ENCODE data around the gene ARHGAP26. TPM values are rescaled to one million over a fixed set of nuclear protein-coding genes. Genes with fewer than 3 reads are reported as not detected.

The ARHGAP26 gene
- total and polyA plus RNA-seq, 2 of the 4 experiments (the other 2 are of a cell fraction): 0.54 to 0.56 TPM

- Histone ChIP-seq H3K4me1 (ENCODE audit: control insufficient read depth, insufficient read depth, low read length) (no peaks in the 10 kb centered on the region), H2BK5ac (ENCODE audit: low read depth, low read length, poor library complexity, severe bottlenecking) (no peak overlapping the region), H2BK20ac (ENCODE audit: low read depth, low read length) (no peak overlapping the region), H3K9ac (ENCODE audit: low read depth, low read length) (no peak overlapping the region), H2BK120ac (ENCODE audit: low read depth, low read length) (no peak overlapping the region), H3K36me3 (ENCODE audit: control insufficient read depth, insufficient read depth, low read length) (no peaks in the 10 kb centered on the region), H3K9me3 (ENCODE audit: control insufficient read depth, insufficient read depth, low read length) (no peaks in the 10 kb centered on the region), H2AK9ac (replicated peaks; ENCODE audit: low read depth, low read length, poor library complexity) (no peak overlapping the region), H3K23ac (ENCODE audit: low read depth, low read length) (no peak overlapping the region), H3K4ac (ENCODE audit: low read depth, low read length) (no peak overlapping the region), H3K9me1 (ENCODE audit: insufficient read depth, low read length) (no peaks in the 10 kb centered on the region; the same call in 1 of the 2 replicates), H3K27me3 (ENCODE audit: control insufficient read depth, insufficient read depth, low read length) (no peaks in the 10 kb centered on the region), H4K5ac (ENCODE audit: low read depth, low read length) (no peak overlapping the region), H3K18ac (ENCODE audit: low read depth, low read length) (no peak overlapping the region), H3K4me2 (ENCODE audit: low read depth, low read length) (no peak overlapping the region), H4K8ac (ENCODE audit: low read depth in 2 of 2, low read length in 2 of 2) (no peak overlapping the region), H4K20me1 (ENCODE audit: insufficient read depth, low read length) (no peaks in the 10 kb centered on the region), H3K56ac (ENCODE audit: extremely low read depth, insufficient read depth, low read length) (no peak overlapping the region), H3K27ac (ENCODE audit: insufficient read depth, low read length) (no peak overlapping the region), H3K79me1 (ENCODE audit: low read depth in 1 of 2, low read length in 2 of 2) (no peaks in the 10 kb centered on the region), H4K91ac (ENCODE audit: insufficient read depth, low read depth, low read length) (no peak overlapping the region), H3K14ac (replicated peaks; ENCODE audit: low read depth, low read length) (no peak overlapping the region), H2AFZ (replicated peaks; ENCODE audit: low read length, poor library complexity) (no peak overlapping the region), H3K4me3 (ENCODE audit: insufficient read depth, low read depth, low read length) (no peak overlapping the region), H2BK15ac (ENCODE audit: low read depth, low read length) (no peak overlapping the region), H2AK5ac (ENCODE audit: low read depth, low read length) (no peak overlapping the region)
- DNase-seq (no peak), ATAC-seq (ENCODE audit: low read depth) (no peak)
- no TSS peak for BruUV-seq (replicated peaks)
- TF ChIP-seq CHD1 (IDR thresholded peaks at IDR 0.05; ENCODE audit: low read depth, low read length): no peak
- TF ChIP-seq MAFK (IDR thresholded peaks at IDR 0.05; ENCODE audit: low read depth, low read length): peak; percentile 72
- WGBS, 2 experiments (ENCODE audit: extremely low coverage in 2 of 2, insufficient read length in 1 of 2): 95% methylated on average over 2 of the region's 5 CpGs; no CpG with 5 or more reads in 1 of the 2 experiments
- dilution Hi-C loops (cut with HindIII; ENCODE audit: low sequenced_read_pairs, unreplicated experiment): no loop called here
- ChIA-PET CTCF (no interaction called here), POLR2A (ENCODE audit: unreplicated experiment) (no interaction called here)
- intact Hi-C loops (cut with micrococcal nuclease): no loop called here
- in situ Hi-C loops (cut with MboI; ENCODE audit: low sequenced_read_pairs): no loop called here
Observed at GRCh38 chr5:143120460-143121134, 350.4 kb downstream of the ARHGAP26 start.
